ENCODE measurements around the gene LMO7. TPM values are rescaled to one million over a fixed set of nuclear protein-coding genes. Genes with fewer than 3 reads are reported as not detected.

Gene LMO7
- total and polyA plus RNA-seq, 8 donors = 123 to 669 (median 202) TPM

- H3K36me3 ChIP-seq = no peaks in the 10 kb centered on the region
- H3K27ac ChIP-seq = peak overlapping the region; percentile 16 to 55
- H3K9me3 ChIP-seq = no peaks in the 10 kb centered on the region
- H3K4me3 ChIP-seq = no peak overlapping the region
- no peaks in the 10 kb centered on the region for H3K27me3 ChIP-seq
- H3K4me1 ChIP-seq = no peaks in the 10 kb centered on the region
- no peak for TF ChIP-seq CTCF (IDR thresholded peaks at IDR 0.05)
- DNase-seq (no peak), ATAC-seq (peak; percentile 10)
- intact Hi-C loops (cut with DNase I) = no loop called here
Observed at GRCh38 chr13:75770164-75770563, 134.0 kb downstream of the LMO7 start.

- H3K4me3 ChIP-seq = no peak overlapping the region
- no peaks in the 10 kb centered on the region for H3K36me3 ChIP-seq
- no peaks in the 10 kb centered on the region for H3K9me3 ChIP-seq
- intact Hi-C loops (cut with DNase I) = no loop called here
- DNase-seq = no peak
- H3K27me3 ChIP-seq = no peaks in the 10 kb centered on the region
- no peak for TF ChIP-seq CTCF (IDR thresholded peaks at IDR 0.05)
- ATAC-seq = peak; percentile 20
- peak overlapping the region; percentile 16 to 55 for H3K27ac ChIP-seq
- no peaks in the 10 kb centered on the region for H3K4me1 ChIP-seq
Observed at GRCh38 chr13:75770592-75771011, 134.5 kb downstream of the LMO7 start.

GRCh38 chr13:75771226-75771625 lies 135.1 kb downstream of the LMO7 start:
- intact Hi-C loops (cut with DNase I) = no loop called here
- no peaks in the 10 kb centered on the region for H3K27me3 ChIP-seq
- DNase-seq (no peak), ATAC-seq (no peak)
- H3K27ac ChIP-seq = peak overlapping the region; percentile 16 to 51
- H3K4me3 ChIP-seq = no peak overlapping the region
- no peak for TF ChIP-seq CTCF (IDR thresholded peaks at IDR 0.05)
- no peaks in the 10 kb centered on the region for H3K9me3 ChIP-seq
- no peaks in the 10 kb centered on the region for H3K36me3 ChIP-seq
- H3K4me1 ChIP-seq = no peaks in the 10 kb centered on the region

GRCh38 chr13:75771818-75772217 lies 135.7 kb downstream of the LMO7 start:
- H3K4me1 ChIP-seq = no peaks in the 10 kb centered on the region
- no peaks in the 10 kb centered on the region for H3K9me3 ChIP-seq
- DNase-seq (no peak), ATAC-seq (peak; percentile 51)
- intact Hi-C loops (cut with DNase I) = no loop called here
- TF ChIP-seq CTCF (IDR thresholded peaks at IDR 0.05) = no peak
- H3K27me3 ChIP-seq = no peaks in the 10 kb centered on the region
- H3K4me3 ChIP-seq = no peak overlapping the region
- H3K27ac ChIP-seq = peak overlapping the region; percentile 16 to 51
- no peaks in the 10 kb centered on the region for H3K36me3 ChIP-seq

GRCh38 chr13:75774176-75774575 lies 138.0 kb downstream of the LMO7 start:
- Histone ChIP-seq H3K27ac (no peak overlapping the region), H3K9me3 (peaks cover 0 to 3% of the 10 kb centered on the region in 2 donors), H3K4me1 (no peaks in the 10 kb centered on the region), H3K36me3 (no peaks in the 10 kb centered on the region), H3K27me3 (no peaks in the 10 kb centered on the region), H3K4me3 (no peak overlapping the region)
- intact Hi-C loops (cut with DNase I) = no loop called here
- ATAC-seq (no peak), DNase-seq (no peak)
- no peak for TF ChIP-seq CTCF (IDR thresholded peaks at IDR 0.05)
